Right renal cortex interstitium (tissue), 3 donors: ENCODE data around the gene SH2D2A. TPM values are rescaled to one million over a fixed set of nuclear protein-coding genes. Genes with fewer than 3 reads are reported as not detected.

Source experiments
- DNase-seq, 3 donors: peaks; one replicate each; pipeline ENCODE4 v3.0.0-alpha.2; 2013; ENCODE audit warnings: low read depth in 3 of 3, low spot score in 2 of 3
- polyA plus RNA-seq, 3 donors: library from polyadenylated mRNA; unstranded; fragments of 120-200 nt; gene quantifications; one replicate each; pipeline ENCODE4 v1.2.1, GENCODE V29; 2013; ENCODE audit not compliant: insufficient read length in 3 of 3

The SH2D2A gene
- polyA plus RNA-seq, 3 donors, result 0.37 to 0.57 (median 0.42) TPM

DNA sequence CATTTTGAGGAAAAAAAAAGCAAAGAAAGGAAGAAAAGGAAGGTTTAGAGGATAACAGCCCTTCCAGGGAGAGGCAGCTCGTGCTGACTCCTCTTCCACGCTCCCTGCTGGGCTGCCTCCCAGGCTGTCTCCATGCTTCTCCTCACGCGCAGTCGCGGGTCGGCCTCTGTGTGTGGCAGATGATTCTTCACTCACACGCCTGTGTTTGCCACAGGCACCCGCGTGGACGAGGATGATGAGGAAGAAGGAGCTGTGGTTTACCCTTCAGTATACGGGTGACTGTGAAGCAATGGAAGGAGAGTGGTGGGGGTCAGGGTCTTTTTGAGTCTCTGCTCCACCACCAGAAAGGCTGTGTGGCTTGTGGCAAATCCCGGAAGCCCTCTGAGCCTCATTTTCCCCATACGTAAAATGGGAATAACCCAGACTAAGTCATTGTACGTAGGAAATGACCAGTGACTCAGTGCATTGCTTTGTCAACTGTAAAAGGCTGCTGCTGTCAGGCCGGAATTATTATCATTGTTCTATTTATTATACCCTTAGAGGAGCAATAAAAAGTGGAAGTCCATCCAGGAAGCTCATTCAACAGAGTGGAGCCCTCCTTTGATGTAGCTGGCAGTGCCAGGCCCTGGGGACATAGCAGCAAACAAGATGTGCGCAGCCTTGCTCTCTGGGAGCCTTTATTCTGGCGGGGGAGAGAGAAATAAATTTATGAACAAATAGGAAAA lies 11.9 kb upstream of the SH2D2A start:
- no peak for DNase-seq

DNA sequence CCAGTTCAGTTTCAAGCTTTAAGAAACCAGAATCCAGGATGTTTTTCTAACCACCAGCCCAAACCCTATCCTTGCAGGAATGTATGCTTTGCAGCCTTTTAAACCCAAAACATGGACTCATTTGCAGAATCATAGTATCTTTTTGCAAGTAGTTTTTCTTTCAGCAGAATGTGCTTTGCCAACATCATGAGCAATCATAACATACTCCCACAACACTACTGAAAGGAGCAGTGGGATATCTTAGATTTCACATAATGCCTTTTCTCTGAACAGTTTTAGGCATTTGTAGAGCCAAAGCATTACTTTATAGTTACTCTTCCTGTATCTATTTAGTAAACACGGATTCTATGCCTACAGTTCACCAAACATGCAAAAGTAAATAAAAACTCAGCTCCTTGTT lies 10.0 kb upstream of the SH2D2A start:
- DNase-seq, result no peak

GRCh38 chr1:156823210-156823790 lies 6.7 kb upstream of the SH2D2A start:
- no peak for DNase-seq

DNA sequence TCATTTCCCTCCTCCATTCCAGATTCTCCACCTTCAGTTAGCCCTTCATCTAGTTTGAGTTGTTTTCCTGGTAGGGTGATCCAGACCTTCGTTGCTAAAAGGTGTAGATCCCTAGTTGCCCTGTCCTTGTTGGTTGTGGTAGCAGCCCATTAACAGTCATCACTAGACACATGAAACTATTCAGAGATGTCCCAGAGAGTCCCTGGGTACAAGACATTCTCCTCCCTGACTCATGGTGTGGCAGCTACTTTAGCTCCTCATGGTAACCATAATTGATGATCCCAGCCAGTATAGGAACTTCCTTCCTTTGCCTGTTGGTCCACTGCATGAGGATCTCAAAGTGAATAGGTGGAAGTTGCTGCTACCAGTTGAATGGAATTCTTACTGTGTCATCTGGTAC lies 6.0 kb upstream of the SH2D2A start:
- DNase-seq, result no peak

DNA sequence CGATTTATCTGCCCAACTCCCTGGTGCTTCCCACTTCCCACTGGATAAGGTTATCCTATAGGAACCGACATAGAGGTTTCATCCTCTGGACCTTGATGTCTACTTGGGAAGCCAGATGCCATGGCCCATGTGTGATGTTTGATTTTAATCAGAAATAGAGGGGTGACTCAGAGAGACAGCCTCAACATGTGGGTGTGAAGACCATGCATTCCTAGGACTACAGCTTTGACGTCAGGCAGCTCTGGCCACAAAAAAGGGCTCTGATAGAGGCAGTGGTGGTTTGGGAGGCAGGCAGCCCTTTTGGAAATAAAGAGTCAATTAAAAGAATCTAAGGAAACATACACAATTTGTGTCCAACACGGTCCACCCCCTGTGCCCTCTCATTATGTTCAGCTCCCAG lies 5.2 kb upstream of the SH2D2A start:
- DNase-seq, result no peak

DNA sequence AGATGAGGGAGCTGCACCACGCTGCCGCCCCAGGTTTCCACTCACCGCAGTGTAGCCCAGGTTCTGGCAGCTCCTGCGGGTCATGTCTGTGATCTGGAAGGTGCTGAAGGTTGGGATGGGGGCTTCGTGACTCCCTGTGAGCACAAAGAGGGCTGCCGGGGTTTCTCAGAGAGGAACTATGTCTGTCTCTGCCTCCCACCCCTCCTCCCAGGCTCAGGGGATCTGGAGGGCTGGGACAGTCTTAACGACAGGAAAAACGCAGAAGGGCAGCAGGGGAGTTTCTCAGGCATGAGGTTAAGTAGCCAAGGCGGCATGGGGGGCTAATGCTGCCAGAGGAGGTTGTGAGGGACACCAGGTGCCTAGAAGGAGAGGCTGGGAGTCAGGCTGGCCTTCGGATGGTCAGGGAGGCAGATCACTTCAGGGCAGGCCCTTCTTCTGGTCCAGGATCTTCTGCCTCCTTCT lies 656 bp downstream of the SH2D2A start:
- DNase-seq, result no peak

DNA sequence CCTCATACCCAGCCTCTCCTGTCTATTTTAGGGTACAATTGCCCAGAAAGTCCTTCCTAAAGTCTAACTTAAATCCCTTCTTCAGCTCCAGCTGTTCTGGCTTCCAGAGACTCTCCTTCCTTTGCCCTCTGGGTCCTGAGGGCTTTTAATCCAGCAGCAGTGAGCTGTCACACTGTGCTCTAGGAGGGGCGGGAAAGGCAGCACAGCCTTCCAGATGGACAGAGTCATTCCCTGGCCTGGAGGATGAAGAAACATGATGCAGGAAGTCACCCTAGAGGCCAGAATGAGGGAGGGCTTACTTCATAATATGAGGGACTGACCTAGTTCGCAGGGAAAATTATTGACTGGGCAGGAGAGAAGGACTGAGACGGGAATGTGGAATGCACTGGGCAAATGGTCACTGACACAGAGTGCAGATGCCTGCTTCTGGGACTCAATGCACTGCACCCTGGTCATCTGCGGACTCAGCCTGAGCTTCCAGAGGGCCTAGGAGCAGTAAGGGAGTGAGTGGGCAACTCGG lies 1.3 kb downstream of the SH2D2A start:
- peak; percentile 64 to 67 (median 65) for DNase-seq

- no peak for DNase-seq
Observed at GRCh38 chr1:156814571-156815260, 1.9 kb downstream of the SH2D2A start.

- no peak for DNase-seq
Observed at GRCh38 chr1:156813750-156814570, 2.7 kb downstream of the SH2D2A start.

GRCh38 chr1:156813298-156813697 lies 3.4 kb downstream of the SH2D2A start:
- no peak for DNase-seq

- no peak for DNase-seq
Observed at GRCh38 chr1:156812293-156812990, 4.2 kb downstream of the SH2D2A start.

DNA sequence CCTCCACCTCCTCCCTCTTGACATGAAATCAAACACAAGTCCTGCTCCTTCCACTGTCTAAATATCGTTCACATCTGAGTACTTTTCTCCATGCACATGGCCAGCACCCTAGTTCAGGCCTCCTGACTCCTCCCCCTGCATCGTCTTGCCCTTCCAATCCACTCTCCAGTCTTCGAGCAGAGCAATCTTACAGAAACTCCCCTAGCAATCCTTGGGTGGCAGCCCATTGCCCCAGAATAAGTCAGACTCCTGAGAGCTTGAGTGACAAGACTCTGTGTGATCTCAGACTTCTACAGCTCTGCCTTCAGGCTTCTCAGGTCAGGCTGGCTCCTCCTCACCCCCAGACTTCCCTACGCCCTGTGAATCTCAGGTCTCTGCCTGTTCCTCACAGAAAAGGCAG lies 5.5 kb downstream of the SH2D2A start:
- no peak for DNase-seq

DNA sequence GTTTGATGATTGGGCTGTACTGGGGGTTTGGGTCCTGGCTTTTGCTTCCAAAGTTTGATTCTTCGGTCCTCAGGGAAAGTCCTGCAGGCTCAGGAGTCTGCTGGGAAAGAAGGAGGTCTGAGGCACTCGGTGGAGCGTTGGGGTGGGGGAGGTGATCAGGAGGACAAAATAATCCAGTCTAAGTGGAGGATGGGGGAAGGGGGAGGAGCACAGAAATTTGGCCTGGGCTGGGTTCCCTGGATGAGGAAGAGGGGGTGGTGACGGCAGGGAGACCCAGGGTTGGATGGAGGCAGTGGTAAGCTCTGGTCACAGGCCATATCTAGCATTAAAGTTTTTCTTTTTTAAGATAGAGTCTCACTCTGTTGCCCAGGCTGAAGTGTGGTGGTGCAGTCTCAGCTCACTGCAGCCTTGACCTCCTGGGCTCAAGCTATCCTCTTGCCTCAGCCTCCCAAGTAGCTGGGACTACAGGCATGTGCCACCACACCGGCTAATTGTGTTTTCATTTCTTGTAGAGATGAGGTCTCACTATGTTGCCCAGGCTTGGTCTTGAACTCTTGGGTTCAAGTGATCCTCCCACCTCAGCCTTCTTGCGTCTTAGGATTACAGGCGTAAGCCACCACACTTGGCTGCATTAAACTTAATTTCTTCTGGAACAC lies 6.8 kb downstream of the SH2D2A start:
- DNase-seq, result no peak

- no peak for DNase-seq
Observed at GRCh38 chr1:156809281-156809680, 7.4 kb downstream of the SH2D2A start.

- no peak for DNase-seq
Observed at GRCh38 chr1:156808186-156809030, 8.2 kb downstream of the SH2D2A start.

DNA sequence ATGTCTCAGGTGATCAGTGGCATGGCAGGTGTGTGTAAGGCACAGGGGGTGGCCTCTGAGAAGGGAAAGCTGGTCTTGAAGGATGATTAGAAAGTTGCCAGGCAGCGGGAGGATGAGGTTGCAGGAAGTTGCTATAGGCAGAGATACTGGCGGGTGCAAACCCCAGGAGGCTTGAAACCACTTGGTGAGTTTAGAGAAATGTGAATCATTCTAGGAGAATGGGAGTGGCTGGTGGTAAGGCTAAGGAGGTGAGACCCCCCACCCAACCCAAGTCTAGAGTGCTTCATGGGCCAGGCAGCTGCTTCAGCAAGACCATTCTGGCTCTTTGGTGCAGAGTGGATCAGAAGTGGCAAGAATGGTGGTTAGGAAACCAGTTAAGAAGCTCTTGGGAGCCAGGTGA lies 9.0 kb downstream of the SH2D2A start:
- DNase-seq, result no peak

GRCh38 chr1:156806512-156807440 lies 9.9 kb downstream of the SH2D2A start:
- no peak for DNase-seq
